GM03348 (cell line): Measurements from ENCODE around the gene SGSM1.
A peak's percentile ranks its signal among the peaks of the same experiment; 100 is the strongest.
"Not testable (repeated sequence)": the region's sequence is repeated elsewhere in the genome, so short reads cannot be mapped to it uniquely, and the experiment has no call there.

ENCODE experiments used
- DNase-seq: peaks from one replicate; pipeline ENCODE4 v3.0.0; 2012; ENCODE audit warnings: low spot score

SGSM1 gene

GRCh38 chr22:24894998-24895397 lies 89.0 kb downstream of the SGSM1 start:
- peak; percentile 30 for DNase-seq

- DNase-seq: no peak
These were observed 95.4 kb downstream of the SGSM1 start for GRCh38 chr22:24901448-24901847.

- DNase-seq: no peak
These were observed 99.9 kb downstream of the SGSM1 start for GRCh38 chr22:24905909-24906308.

GRCh38 chr22:24907101-24907500 lies 101.1 kb downstream of the SGSM1 start:
- not testable (repeated sequence) for DNase-seq

GRCh38 chr22:24920029-24920428 lies 114.0 kb downstream of the SGSM1 start:
- DNase-seq: no peak

GRCh38 chr22:24925586-24926427 lies 119.8 kb downstream of the SGSM1 start:
- DNase-seq: no peak

GRCh38 chr22:24926428-24926725 lies 120.4 kb downstream of the SGSM1 start:
- DNase-seq: no peak

GRCh38 chr22:24926849-24927579 lies 121.0 kb downstream of the SGSM1 start:
- no peak for DNase-seq

- DNase-seq: no peak
These were observed 122.3 kb downstream of the SGSM1 start for GRCh38 chr22:24928322-24928721.

GRCh38 chr22:24930678-24931077 lies 124.7 kb downstream of the SGSM1 start:
- DNase-seq: no peak

GRCh38 chr22:24935771-24936483 lies 129.9 kb downstream of the SGSM1 start:
- DNase-seq: no peak

GRCh38 chr22:24937114-24937513 lies 131.1 kb downstream of the SGSM1 start:
- DNase-seq: peak; percentile 17

- DNase-seq: peak; percentile 76
These were observed 132.8 kb downstream of the SGSM1 start for GRCh38 chr22:24938741-24939341.

GRCh38 chr22:24942301-24942700 lies 136.3 kb downstream of the SGSM1 start:
- DNase-seq: no peak

GRCh38 chr22:24944217-24944937 lies 138.4 kb downstream of the SGSM1 start:
- DNase-seq: no peak

- no peak for DNase-seq
These were observed 139.4 kb downstream of the SGSM1 start for GRCh38 chr22:24945430-24945829.

GRCh38 chr22:24947383-24947782 lies 141.4 kb downstream of the SGSM1 start:
- no peak for DNase-seq

GRCh38 chr22:24947881-24948280 lies 141.9 kb downstream of the SGSM1 start:
- no peak for DNase-seq

- no peak for DNase-seq
These were observed 142.6 kb downstream of the SGSM1 start for GRCh38 chr22:24948356-24949202.

- DNase-seq: peak; percentile 72
These were observed 144.4 kb downstream of the SGSM1 start for GRCh38 chr22:24950272-24950902.
